ENCODE results near the gene FAM13A. TPM values are rescaled to one million over a fixed set of nuclear protein-coding genes. Genes with fewer than 3 reads are reported as not detected.
A peak's percentile ranks its signal among the peaks of the same experiment; 100 is the strongest.

Gene FAM13A
- polyA plus RNA-seq, 1 of the 3 experiments (the other 2 are of a cell fraction) = 0.67 TPM

DNA sequence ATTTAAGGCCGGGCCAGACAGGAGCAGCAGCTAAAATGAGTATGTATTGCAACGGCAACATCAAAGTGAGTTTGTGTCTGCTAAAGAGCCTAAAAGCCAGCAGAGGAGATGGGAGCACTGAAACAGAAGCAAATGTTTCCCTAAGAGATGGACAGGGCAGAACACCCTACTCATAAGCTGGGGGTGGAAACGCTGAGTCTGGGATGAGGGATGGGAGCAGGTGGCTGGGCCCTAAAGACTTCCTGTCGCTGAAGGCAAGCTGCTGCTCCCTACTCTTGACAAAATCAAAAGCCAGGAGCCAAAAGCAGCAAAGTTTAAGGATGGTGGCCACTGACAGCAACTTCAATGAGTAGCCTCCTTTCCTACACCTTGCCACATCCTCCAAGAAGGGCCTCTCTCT, 318.8 kb downstream of the FAM13A start:
- H2AFZ ChIP-seq (ENCODE audit: low read depth) = no peak overlapping the region
- H3K9ac ChIP-seq = no peak overlapping the region
- no peaks in the 10 kb centered on the region for H3K79me2 ChIP-seq (ENCODE audit: insufficient read depth)
- no peak for DNase-seq
- H3K27ac ChIP-seq (ENCODE audit: low read depth in 2 of 2, low read length in 1 of 2) = no peak overlapping the region
- no peak overlapping the region for H3K4me2 ChIP-seq
- peaks cover 0 to 1% of the 10 kb centered on the region in 2 experiments for H3K36me3 ChIP-seq (replicated peaks in 1 of 2; ENCODE audit: control insufficient read depth in 1 of 2, insufficient read depth in 2 of 2, low read length in 1 of 2)
- POLR2A ChIA-PET = no interaction called here
- CTCF ChIA-PET = interaction anchor here (0.9 to 1.4 kb wide), 2 partner anchors 32 to 213 kb away, joined by 3 to 5 read pairs; no protein-coding TSS in a partner anchor
- H4K20me1 ChIP-seq (ENCODE audit: insufficient read depth) = no peaks in the 10 kb centered on the region
- H3K27me3 ChIP-seq (ENCODE audit: insufficient read depth) = no peaks in the 10 kb centered on the region
- H3K9me2 ChIP-seq = no peaks in the 10 kb centered on the region
- TF ChIP-seq, protein P1, sequence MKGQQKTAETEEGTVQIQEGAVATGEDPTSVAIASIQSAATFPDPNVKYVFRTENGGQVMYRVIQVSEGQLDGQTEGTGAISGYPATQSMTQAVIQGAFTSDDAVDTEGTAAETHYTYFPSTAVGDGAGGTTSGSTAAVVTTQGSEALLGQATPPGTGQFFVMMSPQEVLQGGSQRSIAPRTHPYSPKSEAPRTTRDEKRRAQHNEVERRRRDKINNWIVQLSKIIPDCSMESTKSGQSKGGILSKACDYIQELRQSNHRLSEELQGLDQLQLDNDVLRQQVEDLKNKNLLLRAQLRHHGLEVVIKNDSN (IDR thresholded peaks at IDR 0.05; ENCODE audit: borderline replicate concordance, low read depth) = no peak
- H3K4me3 ChIP-seq (ENCODE audit: low read depth in 2 of 2, low read length in 1 of 2) = no peak overlapping the region
- H3K9me3 ChIP-seq = no peaks in the 10 kb centered on the region
- H3F3A ChIP-seq (replicated peaks; ENCODE audit: insufficient read depth) = no peaks in the 10 kb centered on the region
- WGBS (ENCODE audit: low lambda C conversion rate) = 95% methylated on average over 4 of the region's 4 CpGs
- H3K4me1 ChIP-seq (ENCODE audit: control insufficient read depth in 1 of 2, insufficient read depth in 2 of 2, low read depth in 1 of 2, low read length in 1 of 2) = no peaks in the 10 kb centered on the region; a peak in 1 of 4 replicates

DNA sequence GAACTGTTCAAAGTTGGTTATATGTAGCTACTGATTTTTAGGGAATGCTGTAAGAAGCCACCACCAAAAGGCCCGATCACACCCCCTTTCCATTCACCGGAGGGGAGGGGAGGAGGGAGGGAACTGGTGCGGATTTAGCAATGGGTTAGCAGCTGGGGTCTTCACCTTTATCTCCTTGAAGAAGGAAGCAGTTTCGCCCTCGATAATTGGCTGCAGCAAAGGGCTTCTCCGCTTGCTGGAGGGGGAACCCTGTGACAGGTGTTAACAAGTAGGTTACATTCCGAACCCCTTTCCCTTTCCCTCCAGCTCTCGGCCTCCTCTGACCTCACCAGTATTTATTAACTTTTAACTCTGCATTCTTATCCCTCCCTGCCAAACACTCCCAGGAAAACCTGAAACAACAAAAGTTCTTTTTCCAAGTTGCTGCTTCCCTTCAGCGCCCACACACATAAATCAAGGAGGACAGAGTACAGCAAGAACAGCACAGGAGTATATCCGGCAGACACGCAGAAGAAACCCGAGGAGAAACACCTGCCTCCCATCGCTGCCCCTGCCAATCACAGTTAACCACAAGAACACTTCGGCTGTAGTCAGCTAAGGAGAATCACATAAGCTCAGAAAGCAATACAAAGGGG, 319.6 kb downstream of the FAM13A start:
- no peaks in the 10 kb centered on the region; a peak in 1 of 4 replicates for H3K4me1 ChIP-seq (ENCODE audit: control insufficient read depth in 1 of 2, insufficient read depth in 2 of 2, low read depth in 1 of 2, low read length in 1 of 2)
- H3K36me3 ChIP-seq (replicated peaks in 1 of 2; ENCODE audit: control insufficient read depth in 1 of 2, insufficient read depth in 2 of 2, low read length in 1 of 2) = peaks cover 0 to 9% of the 10 kb centered on the region in 2 experiments
- CTCF ChIA-PET = interaction anchor here (1.4 to 2.3 kb wide), 2 partner anchors 25 to 31 kb away, joined by 5 to 7 read pairs; no protein-coding TSS in a partner anchor
- no peaks in the 10 kb centered on the region for H3K9me2 ChIP-seq
- no peak overlapping the region for H3K4me3 ChIP-seq (ENCODE audit: low read depth in 2 of 2, low read length in 1 of 2)
- no peak for TF ChIP-seq NFIC (IDR thresholded peaks at IDR 0.05; ENCODE audit: borderline replicate concordance)
- no peak for TF ChIP-seq RCOR1 (IDR thresholded peaks at IDR 0.05; ENCODE audit: low read length)
- TF ChIP-seq, protein P2, sequence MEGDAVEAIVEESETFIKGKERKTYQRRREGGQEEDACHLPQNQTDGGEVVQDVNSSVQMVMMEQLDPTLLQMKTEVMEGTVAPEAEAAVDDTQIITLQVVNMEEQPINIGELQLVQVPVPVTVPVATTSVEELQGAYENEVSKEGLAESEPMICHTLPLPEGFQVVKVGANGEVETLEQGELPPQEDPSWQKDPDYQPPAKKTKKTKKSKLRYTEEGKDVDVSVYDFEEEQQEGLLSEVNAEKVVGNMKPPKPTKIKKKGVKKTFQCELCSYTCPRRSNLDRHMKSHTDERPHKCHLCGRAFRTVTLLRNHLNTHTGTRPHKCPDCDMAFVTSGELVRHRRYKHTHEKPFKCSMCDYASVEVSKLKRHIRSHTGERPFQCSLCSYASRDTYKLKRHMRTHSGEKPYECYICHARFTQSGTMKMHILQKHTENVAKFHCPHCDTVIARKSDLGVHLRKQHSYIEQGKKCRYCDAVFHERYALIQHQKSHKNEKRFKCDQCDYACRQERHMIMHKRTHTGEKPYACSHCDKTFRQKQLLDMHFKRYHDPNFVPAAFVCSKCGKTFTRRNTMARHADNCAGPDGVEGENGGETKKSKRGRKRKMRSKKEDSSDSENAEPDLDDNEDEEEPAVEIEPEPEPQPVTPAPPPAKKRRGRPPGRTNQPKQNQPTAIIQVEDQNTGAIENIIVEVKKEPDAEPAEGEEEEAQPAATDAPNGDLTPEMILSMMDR (IDR thresholded peaks at IDR 0.05) = no peak
- TF ChIP-seq TEAD4 (IDR thresholded peaks at IDR 0.05; ENCODE audit: borderline replicate concordance, insufficient read depth) = no peak
- TF ChIP-seq POLR2AphosphoS5 (IDR thresholded peaks at IDR 0.05; ENCODE audit: low read depth, low read length) = no peak
- TF ChIP-seq FOXM1 (IDR thresholded peaks at IDR 0.05; ENCODE audit: low read depth) = no peak
- no peak for TF ChIP-seq SIN3A (IDR thresholded peaks at IDR 0.05; ENCODE audit: borderline replicate concordance, low read depth, low read length)
- TF ChIP-seq, protein P3, sequence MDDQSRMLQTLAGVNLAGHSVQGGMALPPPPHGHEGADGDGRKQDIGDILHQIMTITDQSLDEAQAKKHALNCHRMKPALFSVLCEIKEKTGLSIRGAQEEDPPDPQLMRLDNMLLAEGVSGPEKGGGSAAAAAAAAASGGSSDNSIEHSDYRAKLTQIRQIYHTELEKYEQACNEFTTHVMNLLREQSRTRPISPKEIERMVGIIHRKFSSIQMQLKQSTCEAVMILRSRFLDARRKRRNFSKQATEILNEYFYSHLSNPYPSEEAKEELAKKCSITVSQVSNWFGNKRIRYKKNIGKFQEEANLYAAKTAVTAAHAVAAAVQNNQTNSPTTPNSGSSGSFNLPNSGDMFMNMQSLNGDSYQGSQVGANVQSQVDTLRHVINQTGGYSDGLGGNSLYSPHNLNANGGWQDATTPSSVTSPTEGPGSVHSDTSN (IDR thresholded peaks at IDR 0.05) = peak; percentile 38; the same call in 1 of the 2 replicates
- no peak for TF ChIP-seq FOSL2 (IDR thresholded peaks at IDR 0.05; ENCODE audit: borderline replicate concordance, low read depth)
- TF ChIP-seq MXI1 (IDR thresholded peaks at IDR 0.05; ENCODE audit: low read depth, low read length) = no peak
- TF ChIP-seq YY1 (IDR thresholded peaks at IDR 0.05; ENCODE audit: low read depth) = no peak
- TF ChIP-seq TCF12 (IDR thresholded peaks at IDR 0.05) = peak; percentile 51; the same call in 1 of the 2 replicates
- no peak for TF ChIP-seq TAF1 (IDR thresholded peaks at IDR 0.05; ENCODE audit: borderline replicate concordance, low read depth, low read length)
- no peak for TF ChIP-seq EZH2phosphoT487 (IDR thresholded peaks at IDR 0.05; ENCODE audit: borderline replicate concordance, low read depth)
- TF ChIP-seq, protein P4, sequence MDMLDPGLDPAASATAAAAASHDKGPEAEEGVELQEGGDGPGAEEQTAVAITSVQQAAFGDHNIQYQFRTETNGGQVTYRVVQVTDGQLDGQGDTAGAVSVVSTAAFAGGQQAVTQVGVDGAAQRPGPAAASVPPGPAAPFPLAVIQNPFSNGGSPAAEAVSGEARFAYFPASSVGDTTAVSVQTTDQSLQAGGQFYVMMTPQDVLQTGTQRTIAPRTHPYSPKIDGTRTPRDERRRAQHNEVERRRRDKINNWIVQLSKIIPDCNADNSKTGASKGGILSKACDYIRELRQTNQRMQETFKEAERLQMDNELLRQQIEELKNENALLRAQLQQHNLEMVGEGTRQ (IDR thresholded peaks at IDR 0.05; ENCODE audit: borderline replicate concordance, low read depth, low read length) = no peak
- POLR2A ChIA-PET = no interaction called here
- no peaks in the 10 kb centered on the region for H3K27me3 ChIP-seq (ENCODE audit: insufficient read depth)
- DNase-seq = no peak
- no peak overlapping the region for H3K27ac ChIP-seq (ENCODE audit: low read depth in 2 of 2, low read length in 1 of 2)
- H4K20me1 ChIP-seq (ENCODE audit: insufficient read depth) = no peaks in the 10 kb centered on the region
- H3K9ac ChIP-seq = no peak overlapping the region
- no peaks in the 10 kb centered on the region for H3F3A ChIP-seq (replicated peaks; ENCODE audit: insufficient read depth)
- no peaks in the 10 kb centered on the region for H3K9me3 ChIP-seq
- WGBS (ENCODE audit: low lambda C conversion rate) = 86% methylated on average over 14 of the region's 14 CpGs
- no peak overlapping the region for H3K4me2 ChIP-seq
- no peaks in the 10 kb centered on the region for H3K79me2 ChIP-seq (ENCODE audit: insufficient read depth)
- no peak overlapping the region for H2AFZ ChIP-seq (ENCODE audit: low read depth)
